Upper lobe of left lung (tissue), 4 donors: ENCODE measurements around the gene PDZD2.

Source experiments
- POLR2A ChIP-seq, 4 donors: fragments of 450-650 bp; IDR thresholded peaks; one replicate each; pipeline ENCODE4 v1.5.1; 2016 to 2017; ENCODE audit warnings: antibody characterized with exemption in 4 of 4, mild to moderate bottlenecking in 2 of 4
- TF ChIP-seq, protein P1 (sequence below), 6 experiments: fragments of 450-650 bp in 4 of 6; fragments of 200-600 bp in 2 of 6; sonication (generic) in 2 of 6; IDR thresholded peaks; one replicate each; pipeline ENCODE4 v1.5.1; 2016 to 2019; ENCODE audit warnings: antibody characterized with exemption in 6 of 6

DNA sequence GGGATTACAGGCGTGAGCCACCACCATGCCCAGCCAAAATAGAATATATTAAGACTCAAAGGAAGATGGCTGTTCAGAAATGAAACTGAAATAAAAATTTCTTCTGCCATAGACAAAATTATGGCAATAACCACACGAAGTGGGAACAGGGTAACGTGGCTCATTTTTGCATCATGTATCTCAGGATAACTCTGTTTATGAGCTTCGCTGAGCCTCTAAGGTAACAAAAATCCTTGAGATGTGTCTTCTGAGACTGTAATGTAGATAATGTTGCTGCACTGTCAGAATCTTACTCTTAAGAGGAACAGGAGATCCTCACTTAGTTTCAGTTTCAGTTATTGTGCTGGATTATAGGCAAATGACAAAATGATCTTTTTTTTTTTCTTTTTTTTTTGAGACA lies 381.3 kb downstream of the PDZD2 start:
- TF ChIP-seq, protein P1, sequence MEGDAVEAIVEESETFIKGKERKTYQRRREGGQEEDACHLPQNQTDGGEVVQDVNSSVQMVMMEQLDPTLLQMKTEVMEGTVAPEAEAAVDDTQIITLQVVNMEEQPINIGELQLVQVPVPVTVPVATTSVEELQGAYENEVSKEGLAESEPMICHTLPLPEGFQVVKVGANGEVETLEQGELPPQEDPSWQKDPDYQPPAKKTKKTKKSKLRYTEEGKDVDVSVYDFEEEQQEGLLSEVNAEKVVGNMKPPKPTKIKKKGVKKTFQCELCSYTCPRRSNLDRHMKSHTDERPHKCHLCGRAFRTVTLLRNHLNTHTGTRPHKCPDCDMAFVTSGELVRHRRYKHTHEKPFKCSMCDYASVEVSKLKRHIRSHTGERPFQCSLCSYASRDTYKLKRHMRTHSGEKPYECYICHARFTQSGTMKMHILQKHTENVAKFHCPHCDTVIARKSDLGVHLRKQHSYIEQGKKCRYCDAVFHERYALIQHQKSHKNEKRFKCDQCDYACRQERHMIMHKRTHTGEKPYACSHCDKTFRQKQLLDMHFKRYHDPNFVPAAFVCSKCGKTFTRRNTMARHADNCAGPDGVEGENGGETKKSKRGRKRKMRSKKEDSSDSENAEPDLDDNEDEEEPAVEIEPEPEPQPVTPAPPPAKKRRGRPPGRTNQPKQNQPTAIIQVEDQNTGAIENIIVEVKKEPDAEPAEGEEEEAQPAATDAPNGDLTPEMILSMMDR (IDR thresholded peaks at IDR 0.05): no peak
- no peak for TF ChIP-seq POLR2A (IDR thresholded peaks at IDR 0.05)
